HG03039 (cell line): ENCODE measurements around the gene IL37.

Source experiments
- ATAC-seq: cut with Tn5 transposase; IDR thresholded peaks from one replicate; pipeline ENCODE4 v1.9.1; 2021; ENCODE audit warnings: mild to moderate bottlenecking, moderate library complexity; ENCODE audit not compliant: unreplicated experiment

Gene IL37, protein sequence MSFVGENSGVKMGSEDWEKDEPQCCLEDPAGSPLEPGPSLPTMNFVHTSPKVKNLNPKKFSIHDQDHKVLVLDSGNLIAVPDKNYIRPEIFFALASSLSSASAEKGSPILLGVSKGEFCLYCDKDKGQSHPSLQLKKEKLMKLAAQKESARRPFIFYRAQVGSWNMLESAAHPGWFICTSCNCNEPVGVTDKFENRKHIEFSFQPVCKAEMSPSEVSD

GRCh38 chr2:112910865-112911264 lies at the start of gene IL37:
IL37 (plus strand) TSS chr2:112911165; CDS start chr2:112913013, 1,848 bp downstream.
- no peak for ATAC-seq

- no peak for ATAC-seq
Measured at GRCh38 chr2:112864072-112864471, 46.9 kb upstream of the IL37 start.

- no peak for ATAC-seq
Measured at GRCh38 chr2:112866128-112866835, 44.7 kb upstream of the IL37 start.

- no peak for ATAC-seq
Measured at GRCh38 chr2:112867701-112868631, 43.0 kb upstream of the IL37 start.

GRCh38 chr2:112869258-112869842 lies 41.6 kb upstream of the IL37 start:
- no peak for ATAC-seq

GRCh38 chr2:112870841-112871835 lies 39.8 kb upstream of the IL37 start:
- ATAC-seq = no peak

- no peak for ATAC-seq
Measured at GRCh38 chr2:112876257-112876970, 34.6 kb upstream of the IL37 start.

GRCh38 chr2:112876971-112877361 lies 34.0 kb upstream of the IL37 start:
- ATAC-seq = no peak

DNA sequence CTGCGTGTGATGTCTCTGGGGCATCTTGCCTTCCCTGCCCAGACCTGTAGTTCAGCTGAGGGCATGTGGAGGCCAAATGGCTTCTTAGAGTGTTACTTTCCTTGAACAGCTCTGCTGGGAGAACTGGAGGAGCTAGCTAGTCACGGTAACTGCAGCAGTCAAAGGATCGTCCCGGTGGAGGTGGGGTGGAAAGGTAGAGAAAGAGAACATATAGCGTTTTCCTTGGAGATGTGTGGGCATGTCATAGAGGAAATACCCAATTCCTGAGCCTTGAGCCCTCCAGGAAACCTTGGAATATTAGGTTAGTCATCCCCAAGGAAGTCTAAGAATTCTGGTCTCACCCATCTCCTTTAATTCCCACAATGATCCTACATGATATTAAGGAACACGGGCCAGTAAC lies 33.5 kb upstream of the IL37 start:
- ATAC-seq = no peak

- no peak for ATAC-seq
Measured at GRCh38 chr2:112879491-112880041, 31.4 kb upstream of the IL37 start.

DNA sequence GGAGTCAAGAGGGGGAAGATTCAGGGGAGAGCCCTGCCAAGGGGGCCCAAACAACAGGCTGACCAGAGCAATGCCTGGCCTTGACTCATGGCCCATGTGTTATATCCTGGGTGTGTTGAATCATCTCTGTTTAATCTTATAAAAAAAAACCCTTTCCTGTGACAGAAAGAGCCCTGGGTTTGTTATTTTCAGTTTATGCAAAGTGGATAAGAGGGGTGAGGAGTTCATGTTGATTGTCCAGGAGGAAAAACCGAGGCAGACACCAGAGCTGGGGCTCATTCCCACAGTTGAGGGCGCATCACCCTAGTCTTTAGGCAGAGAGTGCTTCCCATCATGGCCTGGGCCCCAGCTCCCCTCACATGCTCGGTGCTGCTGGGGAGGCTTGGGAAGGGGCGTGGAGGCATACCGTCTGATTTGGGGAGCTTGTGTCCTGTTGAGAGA lies 30.9 kb upstream of the IL37 start:
- ATAC-seq = no peak

DNA sequence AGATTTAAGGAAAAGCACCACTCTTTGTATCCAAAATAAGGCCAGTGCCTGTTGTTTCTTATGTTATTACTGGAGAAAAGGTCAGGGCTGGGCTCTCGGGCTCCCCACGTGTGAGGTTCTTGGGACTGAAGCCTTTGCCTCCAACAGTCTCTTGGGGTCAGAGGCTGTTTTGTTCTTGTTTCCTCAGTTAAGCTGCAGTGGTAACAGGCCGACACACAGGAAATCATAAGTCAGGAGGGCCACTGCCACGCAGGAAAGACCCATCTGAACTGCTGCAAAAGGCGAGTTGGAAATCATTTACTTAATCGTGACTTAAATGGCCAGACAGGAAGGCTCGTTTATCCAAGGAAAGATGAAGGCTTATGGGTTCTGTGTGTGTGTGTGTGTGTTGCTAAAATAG lies 30.3 kb upstream of the IL37 start:
- no peak for ATAC-seq

- ATAC-seq = peak; percentile 67
Measured at GRCh38 chr2:112881217-112881985, 29.6 kb upstream of the IL37 start.

DNA sequence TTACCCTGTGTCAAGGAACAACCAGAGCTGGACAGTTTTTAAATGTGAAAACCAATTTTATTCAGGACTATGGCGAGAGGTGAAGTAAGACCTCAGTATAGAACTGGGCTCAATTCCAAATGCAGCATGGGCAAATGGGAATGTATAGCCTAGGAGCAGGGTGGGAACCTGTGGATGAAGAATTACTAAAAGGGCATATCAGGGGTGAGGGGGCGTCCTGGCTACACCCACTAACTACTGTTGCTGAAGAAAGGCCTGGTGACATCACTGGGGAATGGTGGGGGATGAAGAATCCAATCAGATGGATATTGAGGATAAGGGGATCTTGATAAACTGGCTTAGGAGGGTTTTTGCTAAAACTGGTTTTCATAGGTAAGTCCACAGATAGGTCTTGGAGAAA lies 27.3 kb upstream of the IL37 start:
- no peak for ATAC-seq

GRCh38 chr2:112884869-112885505 lies 26.0 kb upstream of the IL37 start:
- peak; percentile 48 for ATAC-seq

DNA sequence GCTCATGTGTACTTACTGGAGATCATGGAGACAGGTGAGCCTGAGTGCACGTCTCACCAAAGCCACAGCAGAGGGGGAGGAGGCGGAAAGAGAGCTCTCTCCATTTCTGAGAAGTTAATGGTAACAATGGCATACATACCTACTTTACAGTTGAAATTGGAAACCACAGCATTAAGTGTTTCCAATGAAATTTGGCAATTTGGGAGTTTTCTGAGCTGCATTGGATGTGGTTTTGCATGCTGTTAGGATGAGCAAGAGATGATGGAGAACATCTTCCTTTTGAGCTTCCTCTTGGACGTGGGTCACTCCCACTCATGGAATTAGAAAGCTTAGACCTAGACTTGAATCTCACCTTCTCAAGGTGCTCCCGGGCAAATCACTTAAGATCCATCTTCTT lies 25.5 kb upstream of the IL37 start:
- ATAC-seq = no peak

DNA sequence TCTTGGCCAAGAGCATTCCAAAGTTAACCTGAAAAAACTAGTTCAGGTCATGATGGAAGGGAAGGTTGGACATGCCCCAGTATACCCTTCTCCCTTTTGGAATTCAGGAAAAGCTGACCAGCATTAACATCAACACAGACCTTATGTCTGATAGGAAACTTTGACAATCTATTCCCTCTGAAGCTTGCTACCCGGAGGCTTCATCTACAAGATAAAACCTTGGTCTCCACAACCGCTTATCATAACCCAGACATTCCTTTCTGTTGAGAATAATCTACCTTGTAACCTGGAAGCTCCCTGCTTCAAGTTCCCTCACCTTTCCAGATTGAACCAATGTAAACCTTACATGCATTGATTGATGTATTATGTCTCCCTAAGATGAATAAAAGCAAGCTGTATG lies 24.7 kb upstream of the IL37 start:
- ATAC-seq = no peak
